Activated CD4-positive, CD25-positive, alpha-beta regulatory T cell treated with anti-CD3 and anti-CD28 coated beads, Interleukin-2, amount 50 U/mL, for 72 hours (primary cell): ENCODE results near the gene CDYL.

Experiments used
- DNase-seq: peaks from one replicate; pipeline ENCODE4 v3.0.0; 2021

CDYL gene, protein sequence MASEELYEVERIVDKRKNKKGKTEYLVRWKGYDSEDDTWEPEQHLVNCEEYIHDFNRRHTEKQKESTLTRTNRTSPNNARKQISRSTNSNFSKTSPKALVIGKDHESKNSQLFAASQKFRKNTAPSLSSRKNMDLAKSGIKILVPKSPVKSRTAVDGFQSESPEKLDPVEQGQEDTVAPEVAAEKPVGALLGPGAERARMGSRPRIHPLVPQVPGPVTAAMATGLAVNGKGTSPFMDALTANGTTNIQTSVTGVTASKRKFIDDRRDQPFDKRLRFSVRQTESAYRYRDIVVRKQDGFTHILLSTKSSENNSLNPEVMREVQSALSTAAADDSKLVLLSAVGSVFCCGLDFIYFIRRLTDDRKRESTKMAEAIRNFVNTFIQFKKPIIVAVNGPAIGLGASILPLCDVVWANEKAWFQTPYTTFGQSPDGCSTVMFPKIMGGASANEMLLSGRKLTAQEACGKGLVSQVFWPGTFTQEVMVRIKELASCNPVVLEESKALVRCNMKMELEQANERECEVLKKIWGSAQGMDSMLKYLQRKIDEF

DNA sequence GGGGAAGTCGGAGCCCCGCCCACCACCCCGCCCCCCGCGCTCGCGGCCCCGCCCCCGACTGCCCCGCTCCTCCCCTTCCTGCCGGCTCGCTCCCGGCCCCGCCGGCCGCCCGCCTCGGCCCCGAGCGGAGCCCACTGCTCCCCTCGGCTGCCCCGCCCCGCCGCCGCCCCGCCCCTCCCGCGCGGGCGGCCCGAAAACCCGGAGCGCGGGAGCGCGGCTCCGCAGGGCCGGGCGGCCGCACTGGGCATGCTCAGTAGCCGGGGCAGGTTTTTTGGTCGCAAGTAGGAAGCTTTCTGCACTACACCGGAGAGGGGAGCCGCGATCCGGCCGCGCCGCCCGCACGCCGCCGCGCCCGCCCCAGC lies at the start of gene CDYL:
TSS of gene CDYL (plus strand) at position 274 of the 362 bp plus-strand sequence. CDS start 380 bp downstream, outside the sequence.
- DNase-seq: peak; percentile 87

DNA sequence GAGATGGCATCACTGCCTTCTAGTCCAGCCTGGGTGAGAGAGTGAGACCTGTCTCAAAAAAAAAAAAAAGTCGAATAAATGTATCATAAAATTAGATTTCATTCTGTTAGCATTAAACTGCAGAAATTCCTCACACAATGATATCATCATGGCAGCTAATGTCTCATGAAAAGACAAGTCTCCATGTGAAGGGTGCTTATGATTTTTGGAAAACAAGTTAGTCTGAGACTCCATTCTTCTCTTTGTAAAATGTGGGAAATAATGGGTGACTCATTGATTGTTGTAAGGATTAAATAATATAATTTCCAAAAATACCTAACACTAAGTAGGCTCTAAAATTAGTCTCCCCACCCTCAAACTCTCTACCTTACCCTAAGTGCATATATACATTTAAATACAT lies 49.6 kb upstream of the CDYL start:
- DNase-seq: no peak

DNA sequence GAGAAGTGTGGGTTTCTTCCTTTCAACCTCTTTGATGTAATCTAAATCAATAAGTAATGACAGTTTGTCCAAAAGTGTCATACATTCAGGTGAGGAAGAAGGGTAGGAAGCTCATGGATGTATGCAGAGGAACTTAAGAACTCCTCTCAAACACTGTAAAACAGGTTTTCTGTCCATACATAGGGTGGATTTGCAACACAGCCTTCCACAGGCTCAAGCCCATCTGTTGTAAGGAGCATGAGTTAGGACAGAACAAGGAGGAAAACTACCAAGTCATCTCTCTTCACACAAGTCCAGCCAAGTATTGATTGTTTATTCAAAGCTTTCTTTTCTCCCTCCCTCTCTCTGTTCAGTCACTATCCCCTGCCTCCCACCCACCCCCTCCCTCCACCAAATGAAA lies 49.0 kb upstream of the CDYL start:
- no peak for DNase-seq

DNA sequence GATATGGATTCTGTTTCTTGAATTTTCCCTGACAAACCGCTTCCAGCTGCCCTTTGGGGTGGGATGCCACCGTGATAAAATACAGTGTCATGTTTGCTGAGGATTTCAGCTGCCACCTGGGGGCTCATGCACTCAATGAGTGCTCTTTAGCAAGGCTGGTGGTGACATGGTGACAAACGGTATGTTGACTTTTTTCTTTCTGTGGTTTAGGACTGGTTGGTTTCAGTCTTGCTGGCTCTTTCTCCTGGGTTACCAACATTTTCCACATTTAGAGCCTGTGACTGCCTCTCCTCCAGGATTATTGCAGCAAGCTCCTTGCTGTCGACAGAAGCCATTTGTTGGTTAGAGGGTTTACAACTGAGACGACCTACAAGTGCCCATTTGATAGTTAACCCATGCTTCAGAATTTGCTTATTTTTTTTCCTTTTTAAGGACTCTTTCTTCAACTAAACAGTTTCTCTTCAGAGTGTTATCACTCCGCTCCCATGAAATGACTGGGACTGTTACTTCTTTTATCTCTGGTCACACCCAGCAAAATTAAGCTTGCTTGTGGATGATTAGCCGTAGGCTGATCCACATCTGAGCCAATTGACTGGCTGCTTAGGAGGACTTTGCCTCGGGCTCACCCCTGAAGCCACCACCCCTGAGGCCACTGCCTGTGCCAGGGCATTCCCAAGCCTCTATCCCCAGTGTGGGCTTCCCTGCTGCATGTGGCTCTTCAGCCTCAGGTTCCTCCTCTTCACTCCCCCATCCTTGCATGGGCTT lies 48.4 kb upstream of the CDYL start:
- no peak for DNase-seq

DNA sequence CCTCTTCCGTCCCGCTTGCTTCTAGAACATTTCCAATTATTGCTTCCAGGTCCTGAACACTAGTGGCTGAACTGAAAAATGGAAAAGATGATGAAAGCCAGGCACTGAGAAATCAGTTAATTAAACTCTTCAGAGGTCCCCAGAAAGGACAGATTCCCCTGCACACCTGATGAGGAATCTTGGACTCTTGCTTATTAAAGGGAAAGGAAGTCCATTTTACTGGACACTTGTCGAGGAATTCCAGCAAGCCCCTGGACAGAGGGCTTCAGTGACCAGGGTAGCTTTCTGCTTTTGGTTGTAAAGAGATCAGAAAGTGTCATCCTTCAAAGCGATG lies 47.8 kb upstream of the CDYL start:
- DNase-seq: no peak

DNA sequence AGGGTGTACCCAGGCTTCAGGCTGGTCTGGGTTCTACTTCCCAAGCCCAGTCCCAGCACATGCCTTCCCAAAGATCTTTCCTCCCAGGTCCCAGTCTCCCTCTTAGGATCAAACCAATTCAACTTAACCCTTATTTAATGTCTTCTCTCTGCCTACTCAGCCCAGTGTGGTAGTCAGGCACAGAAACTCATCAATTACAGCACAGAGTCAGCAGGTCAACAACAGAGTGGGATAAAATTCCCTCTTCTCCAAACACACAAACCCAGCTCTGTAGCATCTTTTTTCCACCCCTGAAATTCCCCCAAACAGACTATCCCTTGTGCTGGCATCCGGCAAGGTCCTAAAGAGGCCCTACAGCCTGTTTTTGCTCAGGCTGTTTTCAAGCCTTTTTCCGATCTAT lies 47.3 kb upstream of the CDYL start:
- no peak for DNase-seq

DNA sequence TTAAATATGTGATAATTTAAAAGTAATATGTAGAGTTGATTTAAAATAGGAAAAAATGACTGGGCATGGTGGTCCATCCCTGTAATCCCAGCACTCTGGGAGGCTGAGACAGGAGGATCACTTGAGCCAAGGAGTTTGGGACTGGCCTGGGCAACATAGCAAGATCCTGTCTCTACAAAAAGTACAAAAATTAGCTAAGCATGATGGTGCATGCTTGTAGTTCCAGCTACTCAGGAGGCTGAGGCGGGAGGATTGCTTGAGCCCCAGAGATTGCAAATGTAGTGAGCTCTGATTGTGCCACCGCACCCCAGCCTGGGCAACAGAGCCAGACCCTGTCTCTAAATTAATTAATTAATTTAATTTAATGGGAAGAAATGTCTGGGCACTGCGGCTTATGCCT lies 44.2 kb upstream of the CDYL start:
- DNase-seq: no peak

DNA sequence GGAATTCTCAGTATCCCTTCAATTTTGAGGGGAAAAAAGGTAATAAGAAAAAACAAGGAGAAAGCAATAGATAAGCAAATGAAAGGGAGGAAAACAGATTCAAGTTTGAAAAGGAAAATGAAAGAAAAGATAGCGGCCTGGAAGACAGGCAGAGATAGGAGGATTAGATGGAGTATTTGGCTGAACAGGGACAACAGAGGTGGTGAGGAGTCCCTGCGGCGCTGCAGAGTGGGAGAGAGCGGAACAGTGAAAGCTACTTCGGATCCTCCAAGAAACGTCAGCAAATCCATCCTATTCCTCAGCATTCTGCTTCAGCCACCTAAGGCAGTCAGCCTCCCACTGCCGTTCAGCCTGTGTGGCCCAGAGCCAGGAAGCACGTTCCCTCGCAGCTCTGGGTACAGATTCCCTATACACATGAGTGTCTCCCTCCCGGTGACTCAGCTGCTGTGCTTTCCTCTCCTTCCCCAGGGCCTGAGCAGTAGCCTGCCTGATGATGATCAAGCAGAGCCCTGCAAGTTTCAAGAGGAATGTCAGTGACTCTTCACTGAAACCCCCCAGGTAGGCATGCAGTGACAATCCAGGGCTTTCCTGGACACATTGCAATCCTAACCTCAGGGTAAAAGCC lies 43.4 kb upstream of the CDYL start:
- DNase-seq: no peak

DNA sequence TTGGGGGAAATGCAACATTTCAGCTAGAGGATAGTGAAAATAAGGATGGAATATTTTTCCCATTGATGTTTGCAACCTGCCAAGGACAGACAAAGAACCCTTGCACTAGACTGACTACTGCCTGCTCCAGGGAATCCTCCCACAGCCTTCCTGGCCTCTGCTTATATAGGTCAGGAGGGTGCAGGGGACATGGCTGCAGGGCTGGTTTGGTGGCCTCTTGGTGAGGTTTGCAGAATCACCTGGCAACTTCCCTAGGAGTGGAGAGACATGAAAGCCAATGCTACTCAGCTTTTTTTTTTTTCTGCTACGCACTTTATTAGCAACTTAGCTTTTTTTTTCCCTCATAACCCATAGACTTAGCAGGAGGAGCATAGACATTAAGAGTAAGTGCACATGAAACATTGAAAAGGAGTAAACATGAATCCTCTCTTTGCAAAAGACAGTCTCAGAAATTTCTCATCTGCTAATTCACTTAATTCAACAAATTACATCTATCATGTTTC lies 39.8 kb upstream of the CDYL start:
- no peak for DNase-seq

DNA sequence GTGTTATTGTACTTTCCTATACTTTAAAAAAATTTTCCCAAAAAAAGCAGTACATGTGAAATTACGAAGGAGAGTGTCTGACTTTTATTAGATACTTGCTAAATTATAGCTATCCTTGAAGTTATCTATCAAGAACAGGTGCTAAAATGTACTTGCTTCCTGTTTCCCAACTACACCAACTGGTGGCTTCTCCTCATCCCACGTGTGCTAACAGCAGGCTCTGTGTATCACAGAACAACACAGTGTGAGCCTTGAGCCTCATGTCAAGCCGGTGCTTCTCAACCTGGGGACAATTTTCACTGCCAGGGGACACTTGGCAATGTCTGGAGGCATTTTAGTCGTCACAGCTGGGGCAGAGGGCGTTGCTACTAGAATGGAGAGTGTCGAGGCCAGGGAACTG lies 36.2 kb upstream of the CDYL start:
- DNase-seq: no peak

DNA sequence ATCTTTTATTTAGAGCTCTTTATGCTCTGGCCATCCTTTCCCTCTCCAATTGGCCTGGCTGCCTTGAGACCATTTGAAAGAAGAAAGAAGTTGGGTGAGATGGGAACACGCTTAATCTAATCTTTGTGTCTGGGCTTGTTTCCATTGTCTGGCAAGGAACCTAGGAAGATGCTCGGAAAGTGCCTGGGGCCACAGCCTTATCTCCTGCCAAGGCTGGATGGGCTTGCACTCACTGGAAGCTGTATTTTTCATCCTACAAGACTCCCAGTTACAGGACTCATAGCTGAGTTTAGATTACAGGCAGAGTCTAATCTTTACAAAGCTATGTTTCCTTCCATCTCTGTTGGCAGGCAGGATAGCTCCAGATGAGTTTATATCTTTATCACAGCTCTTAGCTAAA lies 33.1 kb upstream of the CDYL start:
- no peak for DNase-seq

DNA sequence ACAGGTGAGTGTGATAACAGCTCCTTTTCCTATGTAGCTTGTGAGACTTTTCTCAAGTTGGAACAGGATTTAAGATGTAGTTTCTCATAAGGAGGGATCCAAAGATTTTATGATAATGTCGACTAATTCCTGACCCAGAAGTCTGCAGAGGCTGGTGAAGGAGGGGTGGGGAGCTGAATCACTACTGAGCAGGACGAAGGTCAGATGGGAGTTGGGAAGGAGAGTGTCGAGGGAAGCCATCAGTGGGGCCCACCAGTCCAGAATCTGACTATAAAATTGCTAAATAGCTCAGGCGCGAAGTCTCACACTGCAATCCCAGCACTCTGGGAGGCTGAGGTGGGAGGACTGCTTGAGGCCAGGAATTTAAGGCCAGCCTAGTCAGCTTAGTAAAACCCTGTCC lies 32.3 kb upstream of the CDYL start:
- DNase-seq: no peak

DNA sequence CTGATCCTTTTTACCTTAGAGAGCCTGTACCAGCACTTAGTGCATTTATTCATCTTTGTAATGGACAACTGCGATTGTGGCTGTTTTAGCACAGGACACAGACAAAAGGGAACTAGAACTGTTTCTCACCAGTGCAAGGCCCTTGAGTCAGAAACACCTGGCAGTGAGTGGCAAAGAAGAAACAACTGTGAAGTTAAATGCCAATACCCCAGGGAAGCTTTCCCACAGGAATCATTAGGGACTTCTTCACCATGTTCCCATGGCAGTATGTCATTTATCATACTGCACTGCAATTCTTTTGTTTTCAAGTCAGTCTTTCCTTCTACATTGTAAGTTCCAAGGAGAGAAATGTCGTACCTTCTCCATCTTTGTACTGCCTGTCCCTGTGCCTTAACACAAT lies 28.6 kb upstream of the CDYL start:
- DNase-seq: no peak

DNA sequence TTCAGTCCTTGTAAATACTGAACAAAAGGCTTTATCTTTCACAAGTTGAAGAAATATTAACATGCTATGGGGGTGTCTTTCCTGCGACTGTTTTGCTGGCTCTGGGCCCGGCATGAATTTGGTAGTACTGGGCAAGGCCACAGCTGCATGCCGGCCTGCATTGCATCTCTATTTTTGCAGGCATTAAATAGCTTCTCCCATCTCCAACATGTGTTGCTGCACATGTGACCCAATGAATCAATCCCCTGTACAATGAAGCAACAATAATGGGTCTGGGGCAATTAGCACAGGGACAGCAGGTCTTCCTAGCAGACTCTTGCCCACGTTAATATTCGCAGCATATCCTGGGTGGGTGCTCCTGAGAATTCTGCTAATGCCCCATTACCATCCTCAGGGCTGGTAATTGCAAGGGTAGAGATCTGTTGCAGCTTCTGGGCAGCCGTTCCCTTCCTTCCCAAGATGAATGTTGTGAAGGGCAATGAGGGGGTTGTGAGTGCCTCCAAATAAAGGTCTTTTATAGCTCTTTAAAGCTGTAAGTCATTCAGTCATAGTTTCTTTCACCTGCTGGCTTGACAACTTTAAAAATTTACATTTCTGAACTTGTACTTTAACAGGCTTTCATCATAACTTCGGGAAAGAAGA lies 24.3 kb upstream of the CDYL start:
- DNase-seq: no peak

DNA sequence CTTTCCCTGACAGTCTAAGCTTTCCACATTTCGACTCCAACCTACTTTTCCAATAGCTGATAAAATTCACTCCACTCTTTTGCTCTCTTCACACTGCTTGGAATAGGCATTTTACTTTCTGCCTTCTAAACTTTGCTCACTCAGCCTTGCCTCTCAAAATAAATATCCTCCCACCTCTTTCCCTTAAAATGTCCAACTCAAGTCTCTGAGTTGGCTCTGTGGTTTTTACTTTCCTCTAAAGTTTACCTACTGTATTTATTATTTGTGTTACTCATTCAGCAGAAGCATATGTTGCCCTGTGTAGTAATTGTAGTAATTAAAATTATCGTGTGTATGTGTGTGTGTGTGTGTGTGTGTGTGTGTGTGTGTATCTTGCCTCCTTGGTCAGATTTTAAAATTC lies 20.0 kb upstream of the CDYL start:
- no peak for DNase-seq

DNA sequence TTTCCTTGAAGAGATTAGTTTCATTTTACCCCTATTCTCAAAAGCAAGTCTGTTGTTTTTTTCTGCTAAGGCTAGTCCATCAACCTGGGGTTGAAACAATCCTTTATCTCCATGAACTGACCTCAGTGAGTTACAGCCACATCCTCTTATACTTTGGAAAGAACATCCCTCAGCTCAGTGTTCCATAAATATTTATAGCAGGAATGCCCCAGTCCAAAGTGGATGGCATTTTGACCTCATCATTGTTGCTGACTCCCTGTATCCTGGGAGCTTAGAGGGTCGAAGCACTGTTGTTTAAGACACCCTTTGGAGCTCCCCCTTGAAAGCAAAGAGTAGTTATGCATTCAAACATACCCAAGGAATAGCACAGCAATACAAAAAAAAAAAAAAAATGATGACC lies 16.2 kb upstream of the CDYL start:
- DNase-seq: no peak

DNA sequence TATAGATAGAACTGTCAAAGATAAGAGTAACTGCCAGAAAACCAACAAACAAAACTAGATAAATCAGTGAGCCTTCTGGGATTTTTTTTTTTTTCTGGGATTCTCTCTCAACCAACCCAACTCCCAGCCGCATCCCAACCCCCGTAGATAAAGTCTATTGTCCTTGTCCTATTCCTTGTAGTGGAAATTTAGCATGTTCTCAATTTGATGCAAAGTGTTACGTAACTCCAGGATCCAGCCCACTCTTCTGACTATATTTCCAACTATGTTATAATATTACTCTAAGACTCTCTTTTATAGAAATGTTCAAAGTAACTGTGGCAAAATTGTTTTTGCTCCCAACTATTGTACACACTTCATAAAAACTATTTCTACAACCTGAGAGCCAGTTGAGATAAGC lies 15.4 kb upstream of the CDYL start:
- DNase-seq: no peak

DNA sequence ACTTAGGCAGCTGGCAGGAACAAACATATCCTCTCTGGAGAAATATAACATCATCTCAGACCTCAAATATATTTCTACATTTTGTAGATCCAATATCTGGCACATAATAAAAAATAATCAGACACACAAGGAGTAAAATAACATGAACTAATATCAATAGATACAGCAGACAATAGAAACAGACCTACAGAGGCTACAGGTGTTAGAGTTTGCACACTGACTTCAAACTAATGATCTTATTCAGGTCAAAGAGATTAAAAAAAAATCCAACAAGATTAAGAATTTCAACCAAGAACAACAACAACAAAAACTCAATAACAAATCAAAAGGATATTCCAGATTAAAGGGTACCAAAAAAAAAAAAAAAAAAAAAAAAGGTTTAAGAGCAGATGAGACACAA lies 13.9 kb upstream of the CDYL start:
- DNase-seq: no peak

DNA sequence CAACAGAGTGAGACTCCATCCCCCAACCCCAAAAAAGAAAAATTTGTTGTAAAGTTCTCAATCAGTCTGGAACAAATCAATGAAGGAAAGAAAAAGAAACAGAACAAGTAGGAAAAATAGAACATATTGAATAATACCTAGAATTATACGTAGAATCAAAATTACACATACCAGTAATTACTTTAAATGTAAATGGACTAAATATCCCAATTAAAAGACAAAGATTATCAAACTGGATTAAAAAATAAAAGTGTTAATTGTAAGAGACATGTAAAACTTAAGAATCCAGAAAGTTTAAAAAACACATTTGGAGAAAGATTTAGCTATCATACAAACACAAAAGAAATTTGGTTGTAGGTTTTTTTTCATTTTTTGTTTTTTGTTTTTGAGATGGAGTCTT lies 12.3 kb upstream of the CDYL start:
- DNase-seq: no peak

DNA sequence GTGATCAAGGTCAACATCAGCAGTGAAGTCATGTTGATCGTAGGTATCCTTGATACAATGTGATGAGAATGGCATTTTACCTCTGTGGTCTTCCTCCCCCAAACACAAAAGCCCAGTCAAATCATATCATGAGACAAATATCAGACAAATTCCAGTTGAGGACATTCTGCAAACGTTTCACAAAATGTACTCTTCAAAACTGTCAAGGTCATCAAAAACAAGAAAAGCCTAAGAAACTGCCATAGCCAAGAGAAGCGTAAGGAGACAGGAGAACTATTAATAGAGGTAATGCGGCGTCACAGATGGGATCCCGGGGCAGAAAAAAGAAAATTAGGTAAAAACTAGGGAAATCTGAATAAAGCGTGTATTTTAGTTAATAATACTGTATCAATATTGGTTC lies 7.4 kb upstream of the CDYL start:
- no peak for DNase-seq

DNA sequence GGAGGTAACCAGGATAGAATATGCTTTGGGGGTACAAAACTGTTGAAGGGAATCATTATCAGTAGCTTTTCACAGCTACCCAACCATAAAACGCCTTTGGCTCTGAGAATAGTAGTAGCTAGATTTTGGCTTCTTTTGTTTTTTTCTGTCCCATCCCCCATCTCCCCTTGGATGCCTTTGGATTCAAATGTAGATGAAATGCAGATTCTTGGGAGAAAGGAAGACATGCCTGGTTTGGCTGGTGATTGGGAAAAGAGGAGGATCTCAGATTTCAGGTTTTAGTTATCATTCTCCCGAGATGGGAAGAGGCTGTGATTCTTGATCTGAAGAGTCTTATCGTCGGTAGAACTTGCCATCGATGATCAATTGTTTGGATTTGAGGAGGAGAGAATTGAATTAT lies 3.5 kb upstream of the CDYL start:
- DNase-seq: no peak

DNA sequence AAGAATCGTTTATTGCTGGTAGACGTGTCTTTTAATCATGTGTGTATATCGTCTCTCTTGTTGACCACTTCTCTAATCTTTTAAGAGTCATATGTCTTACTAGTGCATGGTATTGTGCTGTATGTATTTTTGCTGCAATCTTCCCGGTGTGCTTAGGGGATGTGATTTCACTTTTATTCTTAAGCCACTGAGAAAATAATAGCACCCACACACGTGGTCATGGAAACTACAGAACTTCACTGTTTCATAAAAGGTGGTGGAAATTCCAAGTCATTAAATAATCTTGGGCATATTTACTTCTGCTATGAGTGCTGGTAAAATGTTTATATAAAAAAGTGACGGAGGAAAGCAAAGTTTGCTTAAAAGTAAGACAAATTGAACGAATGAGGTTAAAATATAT lies 3.0 kb upstream of the CDYL start:
- DNase-seq: no peak

DNA sequence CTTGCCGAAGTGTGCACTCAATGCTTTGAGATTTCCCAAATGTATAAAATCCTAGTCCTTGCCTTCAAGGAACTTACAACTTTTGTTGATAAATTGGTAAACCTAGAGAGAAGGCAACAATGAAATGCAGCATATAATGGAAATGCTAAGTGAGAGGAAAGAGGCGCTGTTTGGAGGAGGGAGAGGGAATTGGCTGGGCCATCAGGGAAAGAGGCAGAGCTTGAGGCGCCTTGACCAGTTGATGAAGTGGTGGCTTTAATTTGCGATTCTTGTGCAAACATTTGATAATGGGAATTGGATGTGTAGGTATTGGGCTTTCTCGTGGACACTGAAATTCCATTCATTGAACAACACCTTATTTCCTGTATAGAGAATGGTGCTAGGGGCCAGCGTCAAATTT lies 1.9 kb upstream of the CDYL start:
- DNase-seq: no peak
